CD4-positive, CD25-positive, alpha-beta regulatory T cell (primary cell): ENCODE measurements around the gene MAPK13. TPM values are rescaled to one million over a fixed set of nuclear protein-coding genes. Genes with fewer than 3 reads are reported as not detected.

Source experiments
- ATAC-seq, 2 donors: fragments of 150-1000 bp; cut with Tn5 transposase; one replicate each; pipeline ENCODE4 v1.10.0; 2021; ENCODE audit warnings: low read depth in 2 of 2, moderate number of reproducible peaks in 2 of 2, moderate library complexity in 1 of 2
- DNase-seq, 3 donors: peaks; one replicate each; pipeline versions ENCODE4 v3.0.0 to v3.0.0-alpha.2; 2012 to 2022; ENCODE audit warnings: mixed read lengths in 1 of 3
- H3K27ac ChIP-seq: one replicate; pipeline ENCODE4 v1.7.0; 2013; ENCODE audit warnings: mild to moderate bottlenecking, low read length; ENCODE audit not compliant: insufficient read depth, poor library complexity, severe bottlenecking
- H3K27me3 ChIP-seq: one replicate; pipeline ENCODE4 v1.7.0; 2013; ENCODE audit warnings: low read length; ENCODE audit not compliant: control insufficient read depth, insufficient read depth
- H3K36me3 ChIP-seq: one replicate; pipeline ENCODE4 v1.7.0; 2013; ENCODE audit warnings: mild to moderate bottlenecking, low read length, moderate library complexity; ENCODE audit not compliant: control insufficient read depth, insufficient read depth
- H3K4me1 ChIP-seq: 2 replicates; pipeline ENCODE4 v1.7.0; 2013; ENCODE audit warnings: mild to moderate bottlenecking, low read length; ENCODE audit not compliant: insufficient read depth, control insufficient read depth, poor library complexity, severe bottlenecking
- H3K4me3 ChIP-seq: one replicate; pipeline ENCODE4 v1.7.0; 2013; ENCODE audit warnings: low read depth, mild to moderate bottlenecking, low read length, moderate library complexity
- H3K9me3 ChIP-seq, 2 experiments: 1 replicate in 1 of 2; 2 replicates in 1 of 2; pipeline ENCODE4 v1.7.0; 2013; ENCODE audit warnings: low read length in 2 of 2, mild to moderate bottlenecking in 1 of 2, moderate library complexity in 1 of 2; ENCODE audit not compliant: control insufficient read depth in 2 of 2
- H3K27ac Mint-ChIP-seq, 3 donors: one replicate each; pipeline ENCODE4 v1.8.0; 2020 to 2022; ENCODE audit warnings: mild to moderate bottlenecking in 3 of 3, mixed read lengths in 3 of 3, moderate library complexity in 2 of 3
- H3K27me3 Mint-ChIP-seq: one replicate; pipeline ENCODE4 v1.8.0; 2022; ENCODE audit warnings: mild to moderate bottlenecking, mixed read lengths
- H3K36me3 Mint-ChIP-seq: one replicate; pipeline ENCODE4 v1.8.0; 2020; ENCODE audit warnings: mixed read lengths
- H3K4me1 Mint-ChIP-seq, 4 donors: one replicate each; pipeline ENCODE4 v1.8.0; 2020 to 2022; ENCODE audit warnings: mixed read lengths in 4 of 4, mild to moderate bottlenecking in 1 of 4
- H3K4me3 Mint-ChIP-seq, 4 donors: one replicate each; pipeline ENCODE4 v1.8.0; 2020 to 2022; ENCODE audit warnings: mild to moderate bottlenecking in 4 of 4, mixed read lengths in 4 of 4, moderate library complexity in 3 of 4
- H3K9me3 Mint-ChIP-seq, 7 donors: one replicate each; pipeline ENCODE4 v1.8.0; 2020 to 2022; ENCODE audit warnings: mixed read lengths in 7 of 7, mild to moderate bottlenecking in 3 of 7, moderate library complexity in 2 of 7
- polyA plus RNA-seq, 4 donors: library from polyadenylated mRNA; unstranded; fragments of 300-500 nt; fragmentation: Illumina TruSeq; gene quantifications; one replicate each; pipeline ENCODE4 v1.2.3, GENCODE V29; 2021
- total RNA-seq: library from RNA; stranded (reverse); gene quantifications from one replicate; pipeline ENCODE4 v1.2.3, GENCODE V29; 2022

MAPK13 gene
- total and polyA plus RNA-seq, 5 donors from 2014 or later: 60.7 to 75.8 (median 69.6) TPM

DNA sequence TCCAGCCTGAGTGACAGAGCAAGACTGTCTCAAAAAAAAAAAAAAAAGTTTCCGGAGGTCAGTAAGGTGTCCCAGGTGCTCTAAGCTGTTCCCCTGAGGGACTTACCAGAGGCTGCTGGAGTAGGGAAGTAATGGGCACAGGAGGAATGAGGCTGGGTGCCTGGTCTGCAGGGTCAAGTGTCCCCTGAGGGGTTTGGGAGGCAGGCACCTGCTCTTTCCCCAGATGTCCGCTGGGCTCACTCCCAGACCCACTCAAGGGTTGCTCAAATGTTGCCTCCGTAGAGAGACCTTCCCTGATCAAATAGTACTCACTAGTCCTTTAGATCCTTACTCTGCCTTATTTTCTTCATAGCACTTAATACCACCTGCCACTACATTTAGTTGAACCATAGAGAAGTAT is 5.4 kb upstream of the MAPK13 start:
- Histone ChIP-seq H3K27me3 (no peaks in the 10 kb centered on the region), H3K27ac (no peak overlapping the region), H3K4me1 (peaks cover 54% of the 10 kb centered on the region), H3K9me3 (no peaks in the 10 kb centered on the region), H3K4me3 (no peak overlapping the region), H3K36me3 (no peaks in the 10 kb centered on the region)
- peak overlapping the region; percentile 52 to 79 (median 58) for H3K4me3 Mint-ChIP-seq
- H3K4me1 Mint-ChIP-seq: peaks cover 13 to 96% (median 51%) of the 10 kb centered on the region in 4 donors
- DNase-seq: no peak
- H3K27ac Mint-ChIP-seq: peak overlapping the region in 1 of 3 donors; percentile 100
- no peak for ATAC-seq
- H3K27me3 Mint-ChIP-seq: no peaks in the 10 kb centered on the region
- H3K9me3 Mint-ChIP-seq: no peaks in the 10 kb centered on the region
- H3K36me3 Mint-ChIP-seq: no peaks in the 10 kb centered on the region

DNA sequence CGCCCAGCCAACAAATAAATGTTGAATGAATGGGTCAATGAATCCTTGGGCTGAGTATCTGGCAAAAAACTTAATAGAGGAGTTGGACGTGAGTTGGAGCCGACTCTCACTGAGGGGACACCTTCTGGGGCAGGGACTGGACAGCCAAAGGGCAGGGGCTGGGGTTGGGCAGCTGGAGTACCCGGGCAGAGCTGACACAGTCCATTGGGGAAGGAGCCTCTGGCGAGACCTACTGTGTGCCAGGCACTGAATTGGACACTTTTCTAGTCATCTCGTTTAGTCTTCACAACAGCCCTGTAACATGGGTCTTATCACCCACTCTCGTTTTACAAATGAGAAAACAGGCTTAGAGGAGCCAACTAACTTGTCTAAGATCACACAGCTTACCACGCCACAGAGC is 4.7 kb upstream of the MAPK13 start:
- ATAC-seq (no peak), DNase-seq (no peak)
- Histone ChIP-seq H3K27me3 (no peaks in the 10 kb centered on the region), H3K27ac (no peak overlapping the region), H3K4me1 (peaks cover 50% of the 10 kb centered on the region), H3K4me3 (no peak overlapping the region), H3K36me3 (no peaks in the 10 kb centered on the region), H3K9me3 (no peaks in the 10 kb centered on the region)
- Mint-ChIP-seq H3K36me3 (no peaks in the 10 kb centered on the region), H3K4me1 (peaks cover 13 to 90% (median 44%) of the 10 kb centered on the region in 4 donors), H3K27ac (peak overlapping the region in 2 of 3 donors; percentile 76 to 95), H3K27me3 (no peaks in the 10 kb centered on the region), H3K9me3 (no peaks in the 10 kb centered on the region), H3K4me3 (peak overlapping the region in 1 of 4 donors; percentile 79)

DNA sequence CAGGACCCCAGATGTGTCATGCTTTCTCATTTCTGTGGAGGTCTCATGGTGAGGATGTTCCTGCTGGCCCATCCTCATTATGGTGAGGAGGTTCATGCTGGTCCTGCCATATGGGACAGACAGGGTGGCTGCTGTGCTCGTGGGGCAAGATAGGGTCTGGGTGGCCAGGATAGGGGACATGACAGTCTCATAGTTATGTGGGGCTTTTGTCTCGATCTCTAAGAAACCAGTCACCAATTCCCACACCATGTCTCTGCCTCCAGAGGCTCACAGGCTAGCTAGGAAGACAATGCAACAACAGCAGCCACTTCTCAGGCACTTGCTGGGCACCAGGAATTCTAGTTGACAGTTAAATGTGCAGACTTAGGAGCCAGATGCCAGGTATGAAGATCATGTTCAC is 4.2 kb upstream of the MAPK13 start:
- no peaks in the 10 kb centered on the region for H3K9me3 Mint-ChIP-seq
- Histone ChIP-seq H3K9me3 (no peaks in the 10 kb centered on the region), H3K27me3 (no peaks in the 10 kb centered on the region), H3K36me3 (no peaks in the 10 kb centered on the region), H3K4me1 (peaks cover 50% of the 10 kb centered on the region), H3K4me3 (no peak overlapping the region), H3K27ac (peak overlapping the region; percentile 44)
- no peak for DNase-seq
- H3K27me3 Mint-ChIP-seq: no peaks in the 10 kb centered on the region
- peak overlapping the region in 2 of 3 donors; percentile 83 to 95 for H3K27ac Mint-ChIP-seq
- H3K36me3 Mint-ChIP-seq: no peaks in the 10 kb centered on the region
- H3K4me3 Mint-ChIP-seq: peak overlapping the region in 2 of 4 donors; percentile 48 to 79
- ATAC-seq: no peak
- H3K4me1 Mint-ChIP-seq: peaks cover 13 to 90% (median 39%) of the 10 kb centered on the region in 4 donors

DNA sequence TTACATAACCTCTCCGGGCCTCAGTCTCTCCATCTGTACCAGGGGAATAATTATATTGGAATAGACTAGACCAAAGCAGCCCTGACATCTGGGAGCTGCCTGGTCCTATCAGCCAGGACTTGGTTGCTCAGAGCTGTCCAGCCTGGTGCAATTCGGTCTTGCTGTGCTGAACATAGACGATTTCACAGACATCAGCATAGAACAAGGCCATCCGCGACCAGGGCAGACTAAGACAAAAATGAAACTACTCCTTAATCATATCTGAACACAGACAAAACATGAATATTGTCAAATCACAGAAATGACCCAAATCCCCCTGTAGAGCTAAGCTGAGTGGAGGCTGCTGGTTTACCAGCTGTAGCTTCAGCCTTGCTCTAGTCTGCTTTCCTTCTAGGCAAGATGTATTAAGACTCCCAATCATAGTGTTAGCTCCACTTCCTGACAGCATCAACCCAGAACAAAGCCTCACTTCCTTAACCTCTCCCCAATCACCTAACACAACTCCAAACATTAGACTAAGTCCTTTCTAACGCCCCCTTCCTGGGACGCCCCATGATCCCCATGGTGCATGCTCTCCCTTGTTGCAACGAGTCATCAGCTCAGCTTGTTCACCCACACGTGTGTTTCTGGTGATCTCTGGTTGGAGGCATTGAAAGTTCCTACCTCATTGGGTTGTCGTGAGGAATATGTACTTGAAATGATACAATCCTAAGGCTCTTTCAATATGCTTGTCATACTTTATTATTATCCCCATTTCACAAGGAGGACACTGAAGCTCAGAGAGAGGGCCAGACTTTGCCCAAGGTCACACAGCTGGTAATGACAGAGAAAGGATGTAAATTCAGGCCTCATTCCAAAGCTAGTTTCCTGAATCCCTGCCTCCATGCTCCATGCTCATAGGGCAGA is 3.5 kb upstream of the MAPK13 start:
- Mint-ChIP-seq H3K27me3 (no peaks in the 10 kb centered on the region), H3K9me3 (no peaks in the 10 kb centered on the region), H3K36me3 (no peaks in the 10 kb centered on the region), H3K4me1 (peaks cover 18 to 88% (median 34%) of the 10 kb centered on the region in 4 donors), H3K27ac (peak overlapping the region in 2 of 3 donors; percentile 83 to 95), H3K4me3 (peak overlapping the region; percentile 24 to 79 (median 62))
- peaks cover 50% of the 10 kb centered on the region for H3K4me1 ChIP-seq
- H3K36me3 ChIP-seq: no peaks in the 10 kb centered on the region
- DNase-seq: peak in 1 of 3 donors; percentile 54
- H3K4me3 ChIP-seq: no peak overlapping the region
- ATAC-seq: no peak
- no peaks in the 10 kb centered on the region for H3K27me3 ChIP-seq
- H3K9me3 ChIP-seq: no peaks in the 10 kb centered on the region
- H3K27ac ChIP-seq: peak overlapping the region; percentile 44

- Mint-ChIP-seq H3K27me3 (no peaks in the 10 kb centered on the region), H3K27ac (no peak overlapping the region), H3K9me3 (no peaks in the 10 kb centered on the region), H3K36me3 (no peaks in the 10 kb centered on the region), H3K4me3 (no peak overlapping the region), H3K4me1 (peaks cover 20 to 88% (median 36%) of the 10 kb centered on the region in 4 donors)
- DNase-seq (no peak), ATAC-seq (no peak)
- peaks cover 50% of the 10 kb centered on the region for H3K4me1 ChIP-seq
- H3K4me3 ChIP-seq: no peak overlapping the region
- no peaks in the 10 kb centered on the region for H3K9me3 ChIP-seq
- no peaks in the 10 kb centered on the region for H3K27me3 ChIP-seq
- no peak overlapping the region for H3K27ac ChIP-seq
- peaks cover 2% of the 10 kb centered on the region for H3K36me3 ChIP-seq
These were observed 2.8 kb upstream of the MAPK13 start for GRCh38 chr6:36127462-36128016.

DNA sequence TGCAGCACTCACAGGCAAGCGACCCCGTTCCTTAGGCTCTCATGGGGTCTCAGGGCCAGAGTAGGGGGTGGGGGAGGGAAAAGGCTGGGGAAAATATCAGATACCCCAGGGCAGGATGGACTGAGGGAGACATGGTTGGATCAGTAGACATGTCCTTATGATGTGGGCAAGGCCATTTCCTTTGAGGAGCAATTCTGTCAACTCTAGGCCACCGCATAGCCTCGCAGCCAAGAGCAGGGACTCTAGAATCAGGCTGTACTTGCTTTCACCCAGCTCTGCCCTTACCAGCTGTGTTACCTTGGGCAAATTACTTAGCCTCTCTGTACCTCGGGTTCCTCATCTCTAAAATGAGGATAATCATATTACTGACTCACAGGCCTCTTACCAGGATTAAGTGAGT is 2.2 kb upstream of the MAPK13 start:
- no peak for ATAC-seq
- Mint-ChIP-seq H3K27me3 (no peaks in the 10 kb centered on the region), H3K27ac (peak overlapping the region in 1 of 3 donors; percentile 76), H3K9me3 (no peaks in the 10 kb centered on the region), H3K4me1 (peaks cover 20 to 88% (median 38%) of the 10 kb centered on the region in 4 donors), H3K4me3 (peak overlapping the region in 3 of 4 donors; percentile 22 to 97 (median 38)), H3K36me3 (peaks cover 2% of the 10 kb centered on the region)
- H3K9me3 ChIP-seq: no peaks in the 10 kb centered on the region
- no peak overlapping the region for H3K4me3 ChIP-seq
- H3K36me3 ChIP-seq: peaks cover 7% of the 10 kb centered on the region
- no peak overlapping the region for H3K27ac ChIP-seq
- no peaks in the 10 kb centered on the region for H3K27me3 ChIP-seq
- DNase-seq: no peak
- peaks cover 52% of the 10 kb centered on the region for H3K4me1 ChIP-seq

- H3K4me1 Mint-ChIP-seq: peaks cover 23 to 88% (median 38%) of the 10 kb centered on the region in 4 donors
These were observed 1.5 kb upstream of the MAPK13 start for GRCh38 chr6:36128793-36129192.

More at GRCh38 chr6:36128793-36129192, 1.5 kb upstream of the MAPK13 start:
- H3K27me3 Mint-ChIP-seq: no peaks in the 10 kb centered on the region
- Histone ChIP-seq H3K27ac (no peak overlapping the region), H3K27me3 (no peaks in the 10 kb centered on the region), H3K36me3 (peaks cover 12% of the 10 kb centered on the region), H3K4me1 (peaks cover 52% of the 10 kb centered on the region), H3K9me3 (no peaks in the 10 kb centered on the region), H3K4me3 (no peak overlapping the region)
- H3K27ac Mint-ChIP-seq: peak overlapping the region; percentile 70 to 91 (median 76)
- H3K4me3 Mint-ChIP-seq: peak overlapping the region; percentile 76 to 97 (median 81)
- H3K9me3 Mint-ChIP-seq: no peaks in the 10 kb centered on the region
- peaks cover 9% of the 10 kb centered on the region for H3K36me3 Mint-ChIP-seq
- DNase-seq (no peak), ATAC-seq (no peak)
